ENCODE results near the gene SCNN1A. TPM values are rescaled to one million over a fixed set of nuclear protein-coding genes. Genes with fewer than 3 reads are reported as not detected.

SCNN1A gene
- total and polyA plus RNA-seq, 2 of the 13 experiments (the other 11 are each of a cell fraction or from before 2014, with no cell fraction given) = 1.5 to 14.6 TPM

DNA sequence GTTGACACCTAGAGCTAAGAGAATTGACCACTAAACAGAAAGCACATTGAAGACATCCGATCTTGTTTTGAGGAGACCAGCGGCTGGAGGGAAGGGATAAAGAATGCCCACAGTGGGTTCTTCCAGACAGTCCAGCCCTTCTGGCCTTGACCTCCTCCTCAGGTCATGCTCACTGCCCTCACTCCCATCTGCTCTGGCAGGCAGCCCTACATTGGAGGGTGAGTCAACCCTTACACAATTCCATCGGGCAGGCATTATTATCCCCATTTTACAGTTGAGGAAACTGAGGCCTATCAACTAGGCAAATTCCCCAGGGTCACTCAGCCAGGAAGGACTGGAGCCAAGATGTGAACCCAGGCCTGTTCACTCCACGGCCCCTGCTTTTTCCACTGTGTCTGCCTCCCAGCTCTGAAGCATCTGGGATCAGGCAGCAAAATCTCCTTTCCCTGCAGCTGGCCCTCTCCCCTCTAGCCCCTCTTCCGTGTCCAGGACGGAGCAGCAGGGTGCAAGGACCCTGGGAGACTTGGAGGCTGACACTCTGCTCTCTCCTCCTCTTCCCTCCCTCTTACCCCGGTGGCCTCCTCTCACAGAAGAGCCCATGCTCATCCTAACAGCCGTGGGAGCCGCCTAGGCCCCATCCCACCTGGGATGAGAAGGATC, 5.3 kb downstream of the SCNN1A start (continued):
- TF ChIP-seq, protein P1, sequence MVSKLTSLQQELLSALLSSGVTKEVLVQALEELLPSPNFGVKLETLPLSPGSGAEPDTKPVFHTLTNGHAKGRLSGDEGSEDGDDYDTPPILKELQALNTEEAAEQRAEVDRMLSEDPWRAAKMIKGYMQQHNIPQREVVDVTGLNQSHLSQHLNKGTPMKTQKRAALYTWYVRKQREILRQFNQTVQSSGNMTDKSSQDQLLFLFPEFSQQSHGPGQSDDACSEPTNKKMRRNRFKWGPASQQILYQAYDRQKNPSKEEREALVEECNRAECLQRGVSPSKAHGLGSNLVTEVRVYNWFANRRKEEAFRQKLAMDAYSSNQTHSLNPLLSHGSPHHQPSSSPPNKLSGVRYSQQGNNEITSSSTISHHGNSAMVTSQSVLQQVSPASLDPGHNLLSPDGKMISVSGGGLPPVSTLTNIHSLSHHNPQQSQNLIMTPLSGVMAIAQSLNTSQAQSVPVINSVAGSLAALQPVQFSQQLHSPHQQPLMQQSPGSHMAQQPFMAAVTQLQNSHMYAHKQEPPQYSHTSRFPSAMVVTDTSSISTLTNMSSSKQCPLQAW (CRISPR knock-in tag; IDR thresholded peaks at IDR 0.05) = no peak
- TF ChIP-seq ZBTB20 (CRISPR knock-in tag; IDR thresholded peaks at IDR 0.05; ENCODE audit: borderline replicate concordance, low read depth) (no peak), KMT2A (CRISPR knock-in tag; IDR thresholded peaks at IDR 0.05) (no peak), TBP (CRISPR knock-in tag; IDR thresholded peaks at IDR 0.05) (no peak), ZNF629 (CRISPR knock-in tag; conservative IDR thresholded peaks at IDR 0.05) (peak; percentile 97), HOXA3 (CRISPR knock-in tag; IDR thresholded peaks at IDR 0.05) (no peak), AGO1 (IDR thresholded peaks at IDR 0.05; ENCODE audit: low read depth, low read length, poor library complexity, severe bottlenecking) (no peak)
- TF ChIP-seq, protein P2, sequence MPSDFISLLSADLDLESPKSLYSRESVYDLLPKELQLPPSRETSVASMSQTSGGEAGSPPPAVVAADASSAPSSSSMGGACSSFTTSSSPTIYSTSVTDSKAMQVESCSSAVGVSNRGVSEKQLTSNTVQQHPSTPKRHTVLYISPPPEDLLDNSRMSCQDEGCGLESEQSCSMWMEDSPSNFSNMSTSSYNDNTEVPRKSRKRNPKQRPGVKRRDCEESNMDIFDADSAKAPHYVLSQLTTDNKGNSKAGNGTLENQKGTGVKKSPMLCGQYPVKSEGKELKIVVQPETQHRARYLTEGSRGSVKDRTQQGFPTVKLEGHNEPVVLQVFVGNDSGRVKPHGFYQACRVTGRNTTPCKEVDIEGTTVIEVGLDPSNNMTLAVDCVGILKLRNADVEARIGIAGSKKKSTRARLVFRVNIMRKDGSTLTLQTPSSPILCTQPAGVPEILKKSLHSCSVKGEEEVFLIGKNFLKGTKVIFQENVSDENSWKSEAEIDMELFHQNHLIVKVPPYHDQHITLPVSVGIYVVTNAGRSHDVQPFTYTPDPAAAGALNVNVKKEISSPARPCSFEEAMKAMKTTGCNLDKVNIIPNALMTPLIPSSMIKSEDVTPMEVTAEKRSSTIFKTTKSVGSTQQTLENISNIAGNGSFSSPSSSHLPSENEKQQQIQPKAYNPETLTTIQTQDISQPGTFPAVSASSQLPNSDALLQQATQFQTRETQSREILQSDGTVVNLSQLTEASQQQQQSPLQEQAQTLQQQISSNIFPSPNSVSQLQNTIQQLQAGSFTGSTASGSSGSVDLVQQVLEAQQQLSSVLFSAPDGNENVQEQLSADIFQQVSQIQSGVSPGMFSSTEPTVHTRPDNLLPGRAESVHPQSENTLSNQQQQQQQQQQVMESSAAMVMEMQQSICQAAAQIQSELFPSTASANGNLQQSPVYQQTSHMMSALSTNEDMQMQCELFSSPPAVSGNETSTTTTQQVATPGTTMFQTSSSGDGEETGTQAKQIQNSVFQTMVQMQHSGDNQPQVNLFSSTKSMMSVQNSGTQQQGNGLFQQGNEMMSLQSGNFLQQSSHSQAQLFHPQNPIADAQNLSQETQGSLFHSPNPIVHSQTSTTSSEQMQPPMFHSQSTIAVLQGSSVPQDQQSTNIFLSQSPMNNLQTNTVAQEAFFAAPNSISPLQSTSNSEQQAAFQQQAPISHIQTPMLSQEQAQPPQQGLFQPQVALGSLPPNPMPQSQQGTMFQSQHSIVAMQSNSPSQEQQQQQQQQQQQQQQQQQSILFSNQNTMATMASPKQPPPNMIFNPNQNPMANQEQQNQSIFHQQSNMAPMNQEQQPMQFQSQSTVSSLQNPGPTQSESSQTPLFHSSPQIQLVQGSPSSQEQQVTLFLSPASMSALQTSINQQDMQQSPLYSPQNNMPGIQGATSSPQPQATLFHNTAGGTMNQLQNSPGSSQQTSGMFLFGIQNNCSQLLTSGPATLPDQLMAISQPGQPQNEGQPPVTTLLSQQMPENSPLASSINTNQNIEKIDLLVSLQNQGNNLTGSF (CRISPR knock-in tag; IDR thresholded peaks at IDR 0.05) = no peak
- TF ChIP-seq, protein P3, sequence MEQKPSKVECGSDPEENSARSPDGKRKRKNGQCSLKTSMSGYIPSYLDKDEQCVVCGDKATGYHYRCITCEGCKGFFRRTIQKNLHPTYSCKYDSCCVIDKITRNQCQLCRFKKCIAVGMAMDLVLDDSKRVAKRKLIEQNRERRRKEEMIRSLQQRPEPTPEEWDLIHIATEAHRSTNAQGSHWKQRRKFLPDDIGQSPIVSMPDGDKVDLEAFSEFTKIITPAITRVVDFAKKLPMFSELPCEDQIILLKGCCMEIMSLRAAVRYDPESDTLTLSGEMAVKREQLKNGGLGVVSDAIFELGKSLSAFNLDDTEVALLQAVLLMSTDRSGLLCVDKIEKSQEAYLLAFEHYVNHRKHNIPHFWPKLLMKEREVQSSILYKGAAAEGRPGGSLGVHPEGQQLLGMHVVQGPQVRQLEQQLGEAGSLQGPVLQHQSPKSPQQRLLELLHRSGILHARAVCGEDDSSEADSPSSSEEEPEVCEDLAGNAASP (CRISPR knock-in tag; IDR thresholded peaks at IDR 0.05; ENCODE audit: borderline replicate concordance) = peak; percentile 78; the same call in 1 of the 2 replicates
- TF ChIP-seq, protein P4, sequence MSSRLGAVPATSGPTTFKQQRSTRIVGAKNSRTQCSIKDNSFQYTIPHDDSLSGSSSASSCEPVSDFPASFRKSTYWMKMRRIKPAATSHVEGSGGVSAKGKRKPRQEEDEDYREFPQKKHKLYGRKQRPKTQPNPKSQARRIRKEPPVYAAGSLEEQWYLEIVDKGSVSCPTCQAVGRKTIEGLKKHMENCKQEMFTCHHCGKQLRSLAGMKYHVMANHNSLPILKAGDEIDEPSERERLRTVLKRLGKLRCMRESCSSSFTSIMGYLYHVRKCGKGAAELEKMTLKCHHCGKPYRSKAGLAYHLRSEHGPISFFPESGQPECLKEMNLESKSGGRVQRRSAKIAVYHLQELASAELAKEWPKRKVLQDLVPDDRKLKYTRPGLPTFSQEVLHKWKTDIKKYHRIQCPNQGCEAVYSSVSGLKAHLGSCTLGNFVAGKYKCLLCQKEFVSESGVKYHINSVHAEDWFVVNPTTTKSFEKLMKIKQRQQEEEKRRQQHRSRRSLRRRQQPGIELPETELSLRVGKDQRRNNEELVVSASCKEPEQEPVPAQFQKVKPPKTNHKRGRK (CRISPR knock-in tag; IDR thresholded peaks at IDR 0.05) = no peak
- TF ChIP-seq, protein P5, sequence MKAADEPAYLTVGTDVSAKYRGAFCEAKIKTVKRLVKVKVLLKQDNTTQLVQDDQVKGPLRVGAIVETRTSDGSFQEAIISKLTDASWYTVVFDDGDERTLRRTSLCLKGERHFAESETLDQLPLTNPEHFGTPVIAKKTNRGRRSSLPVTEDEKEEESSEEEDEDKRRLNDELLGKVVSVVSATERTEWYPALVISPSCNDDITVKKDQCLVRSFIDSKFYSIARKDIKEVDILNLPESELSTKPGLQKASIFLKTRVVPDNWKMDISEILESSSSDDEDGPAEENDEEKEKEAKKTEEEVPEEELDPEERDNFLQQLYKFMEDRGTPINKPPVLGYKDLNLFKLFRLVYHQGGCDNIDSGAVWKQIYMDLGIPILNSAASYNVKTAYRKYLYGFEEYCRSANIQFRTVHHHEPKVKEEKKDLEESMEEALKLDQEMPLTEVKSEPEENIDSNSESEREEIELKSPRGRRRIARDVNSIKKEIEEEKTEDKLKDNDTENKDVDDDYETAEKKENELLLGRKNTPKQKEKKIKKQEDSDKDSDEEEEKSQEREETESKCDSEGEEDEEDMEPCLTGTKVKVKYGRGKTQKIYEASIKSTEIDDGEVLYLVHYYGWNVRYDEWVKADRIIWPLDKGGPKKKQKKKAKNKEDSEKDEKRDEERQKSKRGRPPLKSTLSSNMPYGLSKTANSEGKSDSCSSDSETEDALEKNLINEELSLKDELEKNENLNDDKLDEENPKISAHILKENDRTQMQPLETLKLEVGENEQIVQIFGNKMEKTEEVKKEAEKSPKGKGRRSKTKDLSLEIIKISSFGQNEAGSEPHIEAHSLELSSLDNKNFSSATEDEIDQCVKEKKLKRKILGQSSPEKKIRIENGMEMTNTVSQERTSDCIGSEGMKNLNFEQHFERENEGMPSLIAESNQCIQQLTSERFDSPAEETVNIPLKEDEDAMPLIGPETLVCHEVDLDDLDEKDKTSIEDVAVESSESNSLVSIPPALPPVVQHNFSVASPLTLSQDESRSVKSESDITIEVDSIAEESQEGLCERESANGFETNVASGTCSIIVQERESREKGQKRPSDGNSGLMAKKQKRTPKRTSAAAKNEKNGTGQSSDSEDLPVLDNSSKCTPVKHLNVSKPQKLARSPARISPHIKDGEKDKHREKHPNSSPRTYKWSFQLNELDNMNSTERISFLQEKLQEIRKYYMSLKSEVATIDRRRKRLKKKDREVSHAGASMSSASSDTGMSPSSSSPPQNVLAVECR (CRISPR knock-in tag; IDR thresholded peaks at IDR 0.05; ENCODE audit: borderline replicate concordance) = no peak
- TF ChIP-seq, protein P6, sequence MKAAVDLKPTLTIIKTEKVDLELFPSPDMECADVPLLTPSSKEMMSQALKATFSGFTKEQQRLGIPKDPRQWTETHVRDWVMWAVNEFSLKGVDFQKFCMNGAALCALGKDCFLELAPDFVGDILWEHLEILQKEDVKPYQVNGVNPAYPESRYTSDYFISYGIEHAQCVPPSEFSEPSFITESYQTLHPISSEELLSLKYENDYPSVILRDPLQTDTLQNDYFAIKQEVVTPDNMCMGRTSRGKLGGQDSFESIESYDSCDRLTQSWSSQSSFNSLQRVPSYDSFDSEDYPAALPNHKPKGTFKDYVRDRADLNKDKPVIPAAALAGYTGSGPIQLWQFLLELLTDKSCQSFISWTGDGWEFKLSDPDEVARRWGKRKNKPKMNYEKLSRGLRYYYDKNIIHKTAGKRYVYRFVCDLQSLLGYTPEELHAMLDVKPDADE (CRISPR knock-in tag; IDR thresholded peaks at IDR 0.05) = no peak

Measured in HepG2 (cell line).